HG03432 (cell line): ENCODE data around the gene GGN.
"Not testable (repeated sequence)": the region's sequence is repeated elsewhere in the genome, so short reads cannot be mapped to it uniquely, and the experiment has no call there.

ENCODE experiments used
- ATAC-seq: cut with Tn5 transposase; IDR thresholded peaks from one replicate; pipeline ENCODE4 v1.9.1; 2021; ENCODE audit warnings: mild to moderate bottlenecking, moderate library complexity; ENCODE audit not compliant: unreplicated experiment

Gene GGN

GRCh38 chr19:38411898-38412297 lies 24.1 kb upstream of the GGN start:
- ATAC-seq = not testable (repeated sequence)

- no peak for ATAC-seq
These were observed 23.3 kb upstream of the GGN start for GRCh38 chr19:38411041-38411712.

DNA sequence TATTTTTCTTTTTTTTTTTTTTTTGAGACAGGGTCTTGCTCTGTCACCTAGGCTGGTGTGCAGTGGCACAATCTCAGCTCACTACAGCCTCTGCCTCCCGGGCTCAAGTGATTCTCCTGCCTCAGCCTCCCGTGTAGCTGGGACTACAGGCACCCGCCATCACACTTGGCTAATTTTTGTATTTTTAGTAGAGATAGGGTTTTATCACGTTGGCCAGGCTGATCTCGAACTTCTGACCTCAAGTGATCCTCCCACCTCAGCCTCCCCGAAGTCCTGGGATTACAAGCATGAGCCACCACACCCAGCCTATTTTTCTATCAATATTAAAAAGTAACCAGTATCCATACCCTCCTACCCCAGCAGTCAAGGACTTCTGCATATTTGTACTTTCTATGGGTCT lies 22.6 kb upstream of the GGN start:
- not testable (repeated sequence) for ATAC-seq

- ATAC-seq = no peak
These were observed 21.8 kb upstream of the GGN start for GRCh38 chr19:38409631-38410133.

DNA sequence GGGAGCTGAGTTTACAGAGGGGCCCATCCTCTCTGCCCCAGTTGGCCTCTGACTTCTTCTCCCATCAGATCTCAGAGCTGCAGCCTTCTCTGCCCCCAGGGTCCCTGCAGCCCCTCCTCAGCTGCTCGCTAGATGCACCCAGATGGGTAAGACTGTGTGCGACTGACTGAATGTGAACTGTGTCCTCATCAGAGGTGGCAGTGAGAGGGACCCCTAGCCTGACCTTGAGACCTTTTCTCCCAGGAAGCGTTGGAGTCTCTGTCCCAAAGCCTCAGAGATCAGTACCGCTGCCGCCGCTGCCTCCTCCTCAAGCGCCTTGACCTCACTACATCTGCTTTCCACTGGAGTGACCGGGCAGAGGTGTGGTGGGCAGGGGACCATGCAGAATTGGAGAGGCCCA lies 17.4 kb upstream of the GGN start:
- ATAC-seq = no peak

DNA sequence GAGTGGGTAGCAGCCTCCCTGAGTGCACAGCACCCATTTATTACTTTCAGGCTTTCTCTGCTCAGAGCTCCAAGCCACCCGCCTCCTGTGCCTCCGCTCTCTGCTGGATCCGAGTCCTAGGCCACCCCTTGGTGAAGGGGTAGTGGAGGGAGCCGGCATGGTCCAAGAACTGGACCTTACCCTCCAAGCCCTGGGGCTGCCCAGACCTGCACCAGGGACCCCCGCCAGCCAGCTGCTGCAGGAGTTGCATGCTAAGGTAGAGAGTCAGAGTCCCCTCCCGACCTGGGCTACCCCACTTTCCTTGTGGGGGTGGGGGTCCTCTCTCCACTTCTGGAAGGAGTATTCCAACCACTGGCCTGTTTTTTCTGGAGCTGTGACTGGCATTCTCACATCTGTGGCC lies 17.0 kb upstream of the GGN start:
- no peak for ATAC-seq

DNA sequence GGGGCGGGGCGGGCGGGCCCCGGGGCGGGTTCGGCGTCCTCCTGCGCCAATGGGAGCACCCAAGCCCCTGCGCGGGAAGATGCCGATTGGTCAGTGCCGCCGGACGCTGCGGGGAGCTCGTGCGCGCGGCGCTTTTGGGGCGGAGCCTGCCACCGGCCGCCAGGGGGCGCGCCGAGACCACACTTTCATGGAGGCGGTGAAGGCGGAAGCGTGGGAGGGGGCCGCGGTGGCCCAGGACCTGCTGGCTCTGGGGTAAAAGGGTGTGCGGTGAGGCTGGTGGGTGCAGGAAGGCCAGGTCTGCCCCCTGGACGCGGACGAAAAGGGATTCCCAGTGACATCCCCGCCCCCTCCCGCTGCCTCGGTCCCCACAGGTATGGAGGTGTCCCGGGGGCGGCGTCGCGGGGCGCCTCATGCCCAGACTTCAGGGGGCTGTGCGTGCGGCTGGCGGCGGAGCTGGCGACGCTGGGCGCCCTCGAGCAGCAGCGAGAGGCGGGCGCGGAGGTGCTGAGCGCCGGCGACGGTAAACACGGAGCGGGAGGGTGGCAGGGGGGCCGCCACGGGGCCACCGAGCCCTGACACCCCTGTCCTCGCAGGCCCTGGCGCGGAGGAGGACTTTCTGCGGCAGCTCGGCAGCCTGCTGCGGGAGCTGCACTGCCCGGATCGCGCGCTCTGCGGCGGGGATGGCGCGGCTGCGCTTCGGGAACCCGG lies 15.3 kb upstream of the GGN start, which contains the start of gene FAM98C:
Gene FAM98C (plus strand): TSS at position 127 of the 708 bp plus-strand sequence. CDS start 61 bp downstream, at position 188.
- ATAC-seq = peak; percentile 88

- ATAC-seq = no peak
These were observed 14.8 kb upstream of the GGN start for GRCh38 chr19:38402623-38402966.

- ATAC-seq = no peak
These were observed 13.3 kb upstream of the GGN start for GRCh38 chr19:38401148-38401547.

DNA sequence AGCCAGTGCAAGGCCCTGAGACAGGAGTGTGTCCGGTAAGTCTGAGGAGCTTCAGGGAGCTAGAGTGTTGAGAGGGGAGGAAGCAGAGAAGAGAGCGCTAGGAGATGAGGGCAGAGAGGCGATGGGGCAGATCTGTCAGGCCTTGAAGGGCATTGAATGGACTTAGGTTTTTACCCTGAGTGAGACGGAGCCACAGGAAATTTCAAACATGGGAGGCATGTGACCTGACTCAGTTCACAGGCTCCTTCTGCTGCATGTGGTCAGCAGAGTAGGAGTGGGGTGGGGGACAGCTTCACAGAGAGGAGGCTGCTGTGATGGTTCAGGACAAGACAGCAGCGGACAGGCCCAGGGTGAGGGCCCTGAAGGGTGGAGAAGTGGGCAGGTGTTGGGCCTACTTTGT lies 12.5 kb upstream of the GGN start:
- no peak for ATAC-seq

- no peak for ATAC-seq
These were observed 11.7 kb upstream of the GGN start for GRCh38 chr19:38399537-38399936.

- no peak for ATAC-seq
These were observed 11.2 kb upstream of the GGN start for GRCh38 chr19:38399081-38399480.

DNA sequence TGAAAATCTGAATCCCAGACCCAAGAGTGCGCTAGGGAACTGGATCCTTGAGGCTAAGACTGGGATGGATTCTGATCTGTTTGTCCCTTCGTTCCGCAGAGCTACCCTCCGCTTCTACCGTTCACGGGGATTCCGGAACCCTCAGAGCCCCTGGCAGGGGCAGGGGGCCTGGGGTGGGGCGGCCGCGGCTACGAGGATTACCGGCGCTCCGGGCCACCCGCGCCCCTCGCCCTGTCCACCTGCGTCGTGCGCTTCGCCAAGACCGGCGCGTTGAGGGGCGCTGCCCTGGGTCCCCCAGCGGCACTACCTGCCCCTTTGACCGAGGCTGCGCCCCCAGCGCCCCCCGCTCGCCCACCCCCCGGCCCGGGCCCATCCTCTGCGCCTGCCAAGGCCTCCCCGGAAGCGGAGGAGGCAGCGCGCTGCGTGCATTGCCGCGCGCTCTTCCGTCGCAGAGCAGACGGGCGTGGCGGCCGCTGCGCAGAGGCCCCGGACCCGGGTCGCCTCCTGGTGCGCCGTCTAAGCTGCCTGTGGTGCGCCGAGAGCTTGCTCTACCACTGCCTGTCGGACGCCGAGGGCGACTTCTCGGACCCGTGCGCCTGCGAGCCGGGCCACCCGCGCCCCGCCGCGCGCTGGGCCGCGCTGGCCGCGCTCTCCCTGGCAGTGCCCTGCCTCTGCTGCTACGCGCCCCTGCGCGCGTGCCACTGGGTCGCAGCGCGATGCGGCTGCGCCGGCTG lies 7.7 kb upstream of the GGN start:
- ATAC-seq = no peak

- ATAC-seq = no peak
These were observed 6.7 kb upstream of the GGN start for GRCh38 chr19:38394488-38394887.

DNA sequence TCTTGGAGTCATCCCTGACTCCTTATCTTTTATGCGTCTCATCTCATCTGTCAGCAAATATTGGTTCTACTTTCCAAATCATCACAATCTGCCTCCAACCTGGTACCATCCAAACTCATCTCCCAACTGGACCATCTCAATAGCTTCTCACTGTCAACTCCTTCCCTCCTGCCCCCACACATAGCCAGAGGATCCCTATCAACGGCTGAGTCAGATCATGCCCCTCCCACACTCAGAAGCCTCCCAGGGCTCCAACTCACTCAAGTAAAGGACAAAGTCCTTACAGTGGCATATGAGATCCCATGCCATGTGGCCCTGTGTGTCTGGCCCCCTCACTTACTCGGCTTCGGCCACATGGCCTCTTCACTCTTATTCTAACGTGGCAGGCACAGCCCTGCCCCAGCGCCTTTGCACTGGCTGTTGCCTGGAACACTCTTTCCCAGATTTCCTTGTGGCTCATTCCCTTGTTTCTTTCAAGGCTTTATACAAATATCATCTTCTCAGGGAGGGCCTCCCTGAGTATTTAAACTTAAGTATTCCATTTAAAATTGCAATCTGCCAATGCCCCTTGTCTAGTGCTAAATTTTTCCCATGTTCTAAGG lies 5.0 kb upstream of the GGN start:
- no peak for ATAC-seq

DNA sequence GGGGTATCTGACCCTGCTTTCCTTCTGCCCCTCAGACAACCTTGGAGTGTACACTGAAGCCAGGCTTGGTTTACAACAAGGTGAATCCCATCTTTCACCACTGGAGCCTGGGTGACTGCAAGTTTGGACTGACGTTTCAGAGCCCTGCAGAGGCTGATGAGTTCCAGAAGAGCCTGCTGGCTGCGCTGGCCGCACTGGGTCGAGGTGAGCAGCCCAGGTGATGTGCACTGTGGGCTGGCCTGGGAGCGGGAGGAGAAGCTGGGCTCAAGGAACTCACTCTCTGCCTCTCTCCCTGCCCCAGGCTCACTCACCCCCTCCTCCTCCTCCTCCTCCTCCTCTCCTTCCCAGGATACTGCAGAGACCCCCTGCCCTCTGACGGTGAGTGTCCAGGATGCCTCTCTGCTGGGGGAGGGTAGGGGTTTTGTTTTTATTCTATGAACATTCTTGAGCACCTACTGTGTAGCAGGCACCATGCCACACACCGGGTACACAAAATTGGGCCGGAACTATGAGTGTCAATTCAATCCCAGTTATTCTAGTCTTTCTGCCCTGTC lies 4.2 kb upstream of the GGN start:
- no peak for ATAC-seq

DNA sequence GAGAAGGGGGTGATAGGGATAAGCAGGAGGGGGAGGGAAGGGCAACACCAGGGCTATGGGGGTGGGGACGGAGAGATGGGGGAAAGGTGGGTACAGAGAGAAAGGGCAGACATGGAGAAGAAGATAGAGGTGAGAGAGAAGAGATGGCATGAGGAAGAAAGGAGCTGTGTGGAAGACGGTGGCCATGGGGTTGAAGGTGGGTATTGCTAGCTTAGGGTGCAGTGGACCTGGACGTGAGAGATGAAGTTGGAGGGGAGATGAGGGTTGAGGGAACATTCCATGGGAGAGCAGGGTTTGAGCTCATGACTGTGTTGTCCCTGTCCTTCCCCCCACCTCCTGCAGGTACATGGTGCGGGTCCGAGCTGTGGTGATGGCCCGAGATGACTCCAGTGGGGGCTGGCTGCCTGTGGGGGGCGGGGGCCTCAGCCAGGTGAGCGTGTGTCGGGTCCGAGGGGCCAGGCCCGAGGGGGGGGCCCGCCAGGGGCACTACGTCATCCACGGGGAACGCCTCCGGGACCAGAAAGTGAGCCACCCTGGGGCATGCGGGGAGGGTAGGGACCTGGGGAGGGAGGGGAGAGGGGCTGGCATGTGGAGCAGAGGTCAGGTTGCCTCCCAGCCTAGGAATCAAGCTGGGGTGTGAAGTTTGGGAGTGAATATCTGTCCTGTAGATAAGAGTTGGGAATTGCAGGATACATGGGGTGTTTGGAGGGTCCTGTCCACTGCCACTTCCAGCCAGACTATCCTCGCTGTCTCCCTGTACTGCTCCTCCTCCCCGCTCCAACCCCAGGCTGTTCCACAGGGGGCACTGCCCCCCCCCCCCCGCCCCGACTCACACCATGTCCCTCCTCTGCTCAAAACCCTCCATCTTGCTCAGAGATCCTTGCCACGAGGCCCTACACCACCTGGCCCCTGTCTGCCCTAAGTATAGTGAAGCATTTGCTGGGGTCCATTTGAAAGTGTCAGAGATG lies 2.4 kb upstream of the GGN start:
- ATAC-seq = no peak

DNA sequence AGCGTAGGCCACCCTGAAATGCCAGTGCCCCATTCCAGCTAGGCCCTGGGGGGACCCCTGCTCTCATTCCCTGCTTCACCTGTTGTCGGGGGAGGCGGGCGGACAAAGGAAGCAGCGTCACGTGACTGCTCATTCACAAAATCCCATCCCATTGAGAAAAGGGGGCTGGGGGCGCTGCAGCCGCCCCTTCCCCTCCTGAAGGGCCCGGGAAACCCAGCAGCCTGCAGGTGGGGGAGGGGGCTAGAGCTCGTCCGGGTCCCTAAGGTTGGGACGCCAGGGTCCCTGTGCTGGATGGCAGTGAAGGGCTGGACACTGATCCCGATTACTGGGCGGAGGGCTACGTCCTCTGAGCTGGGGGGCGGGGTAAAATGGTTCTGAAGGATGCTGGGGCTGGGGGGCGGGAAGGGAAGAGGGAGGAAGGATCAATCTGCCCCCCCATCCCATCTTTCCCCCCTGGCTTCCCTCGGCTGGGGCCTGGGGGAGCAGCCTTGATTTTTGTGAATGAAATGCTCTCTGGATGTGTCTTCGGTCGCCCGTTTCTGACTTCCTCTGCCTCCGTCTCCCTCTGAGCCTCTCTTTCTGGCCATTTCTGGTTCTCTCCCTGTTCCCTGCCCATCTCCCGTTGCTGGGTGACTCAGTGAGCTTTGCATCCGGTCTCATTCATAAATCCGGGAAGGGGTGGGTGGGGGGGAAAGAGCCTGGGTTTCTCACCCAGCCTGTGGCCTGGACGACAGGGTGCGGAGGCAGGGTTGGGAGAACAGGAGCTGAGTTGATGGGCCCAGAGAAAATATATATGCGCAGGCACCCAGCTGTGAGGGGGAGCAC lies 1.5 kb upstream of the GGN start:
- ATAC-seq = no peak
